Activated CD8-positive, alpha-beta memory T cell treated with anti-CD3 and anti-CD28 coated beads, Interleukin-2, amount 10 ng/mL, durations not matched to agents 7 days and 5 days (primary cell): ENCODE measurements around the gene SEL1L. TPM values are rescaled to one million over a fixed set of nuclear protein-coding genes. Genes with fewer than 3 reads are reported as not detected.
"Not testable (repeated sequence)": the region's sequence is repeated elsewhere in the genome, so short reads cannot be mapped to it uniquely, and the experiment has no call there.

Source experiments
- ATAC-seq: fragments of 150-1000 bp; cut with Tn5 transposase; one replicate; pipeline ENCODE4 v1.10.0; 2021; ENCODE audit warnings: moderate library complexity
- CTCF ChIA-PET: fragments of 350-600 bp; sonication (Branson Sonifier 250); formaldehyde crosslinking; loops from one replicate; lab custom pipeline; 2021; ENCODE audit warnings: antibody characterized with exemption; lab: Charles Lee
- DNase-seq: peaks from one replicate; pipeline ENCODE4 v3.0.0-alpha.2; 2020
- H3K27ac Mint-ChIP-seq: one replicate; pipeline ENCODE4 v1.8.0; 2021; ENCODE audit warnings: mild to moderate bottlenecking, mixed read lengths
- H3K27me3 Mint-ChIP-seq: one replicate; pipeline ENCODE4 v1.8.0; 2021; ENCODE audit warnings: mixed read lengths
- H3K36me3 Mint-ChIP-seq: one replicate; pipeline ENCODE4 v1.8.0; 2021; ENCODE audit warnings: mild to moderate bottlenecking, mixed read lengths
- H3K4me1 Mint-ChIP-seq: one replicate; pipeline ENCODE4 v1.8.0; 2021; ENCODE audit warnings: mixed read lengths
- H3K4me3 Mint-ChIP-seq: one replicate; pipeline ENCODE4 v1.8.0; 2021; ENCODE audit warnings: mild to moderate bottlenecking, moderate library complexity, mixed read lengths
- H3K9me3 Mint-ChIP-seq: one replicate; pipeline ENCODE4 v1.8.0; 2022; ENCODE audit warnings: low read depth, mixed read lengths
- total RNA-seq, 2 experiments: library from RNA; stranded (reverse); gene quantifications; one replicate each; pipeline ENCODE4 v1.2.3, GENCODE V29; 2021

Gene SEL1L
- total RNA-seq, 2 experiments from 2014 or later = 59.0 to 65.3 TPM

DNA sequence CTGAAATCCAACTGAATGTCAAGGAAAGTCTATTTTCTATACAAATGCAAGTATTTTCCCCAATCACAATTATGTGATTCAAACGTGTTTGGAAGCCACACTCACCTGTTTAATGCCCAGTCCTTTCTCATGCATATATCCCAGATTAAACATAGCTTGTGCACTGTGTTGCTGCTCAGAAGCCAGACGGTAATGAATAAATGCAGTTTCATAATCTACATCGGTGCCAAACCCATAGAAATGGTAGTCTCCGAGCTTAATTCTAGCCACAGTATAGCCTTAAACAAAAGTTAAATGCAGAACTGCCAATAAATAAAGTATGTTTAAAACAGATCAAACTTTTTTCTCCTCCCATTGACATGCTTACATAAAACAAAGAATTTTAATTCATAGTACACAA, 49.5 kb downstream of the SEL1L start:
- Mint-ChIP-seq H3K4me1 (peaks cover 41% of the 10 kb centered on the region), H3K4me3 (no peak overlapping the region), H3K27ac (no peak overlapping the region), H3K27me3 (no peaks in the 10 kb centered on the region), H3K9me3 (no peaks in the 10 kb centered on the region), H3K36me3 (peaks cover 55% of the 10 kb centered on the region)
- DNase-seq (no peak), ATAC-seq (no peak)
- CTCF ChIA-PET = interaction anchor here (1.1 kb wide), 1 partner anchor 7 kb away, joined by 3 read pairs; no protein-coding TSS in a partner anchor

DNA sequence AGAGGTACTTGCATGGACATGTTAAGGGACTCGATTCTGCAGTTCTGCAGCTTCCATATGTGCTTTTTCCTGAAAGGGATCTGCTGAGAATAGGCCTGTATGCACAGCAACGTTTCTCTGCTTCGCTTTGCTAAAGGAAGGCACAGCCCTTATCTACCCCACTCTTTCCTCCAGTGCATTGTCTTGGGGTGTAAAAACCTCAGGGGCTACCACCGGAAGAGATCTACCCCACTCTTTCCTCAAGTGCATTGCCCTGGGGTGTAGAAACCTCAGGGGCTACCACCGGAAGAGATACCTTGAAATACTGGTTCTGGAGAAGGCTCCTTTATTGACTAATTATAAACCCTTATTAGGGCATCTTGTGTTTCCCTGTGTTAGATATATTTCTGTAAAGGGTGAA, 52.9 kb downstream of the SEL1L start:
- no peaks in the 10 kb centered on the region for H3K9me3 Mint-ChIP-seq
- peak overlapping the region; percentile 73 for H3K27ac Mint-ChIP-seq
- peaks cover 63% of the 10 kb centered on the region for H3K36me3 Mint-ChIP-seq
- ATAC-seq (peak; percentile 74), DNase-seq (peak; percentile 79)
- H3K4me3 Mint-ChIP-seq = peak overlapping the region; percentile 16
- H3K27me3 Mint-ChIP-seq = no peaks in the 10 kb centered on the region
- CTCF ChIA-PET = interaction anchor here (1.7 kb wide), 1 partner anchor 16 kb away, joined by 4 read pairs; no protein-coding TSS in a partner anchor
- H3K4me1 Mint-ChIP-seq = peaks cover 45% of the 10 kb centered on the region

DNA sequence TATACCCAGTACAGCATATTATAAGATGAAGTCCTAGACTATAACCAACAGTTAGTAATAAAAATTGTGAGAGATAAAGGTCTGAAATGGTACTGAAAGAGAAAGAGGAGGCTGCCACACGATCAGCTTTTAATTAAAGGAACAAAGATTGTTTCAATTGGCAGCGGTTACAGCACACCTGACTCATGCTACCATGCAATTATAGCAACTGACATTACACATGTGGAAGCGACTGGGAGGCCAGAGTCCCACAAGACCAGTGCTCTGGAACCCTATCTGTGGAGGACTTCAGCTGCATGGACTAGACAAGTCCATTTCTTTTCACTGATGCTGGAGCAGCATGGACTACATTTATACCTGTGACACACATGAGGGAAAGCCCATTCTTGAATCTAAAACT, 55.2 kb downstream of the SEL1L start:
- Mint-ChIP-seq H3K36me3 (peaks cover 67% of the 10 kb centered on the region), H3K27me3 (no peaks in the 10 kb centered on the region), H3K4me1 (peaks cover 49% of the 10 kb centered on the region), H3K27ac (no peak overlapping the region), H3K4me3 (no peak overlapping the region), H3K9me3 (no peaks in the 10 kb centered on the region)
- DNase-seq = no peak
- no peak for ATAC-seq
- CTCF ChIA-PET = no interaction called here

DNA sequence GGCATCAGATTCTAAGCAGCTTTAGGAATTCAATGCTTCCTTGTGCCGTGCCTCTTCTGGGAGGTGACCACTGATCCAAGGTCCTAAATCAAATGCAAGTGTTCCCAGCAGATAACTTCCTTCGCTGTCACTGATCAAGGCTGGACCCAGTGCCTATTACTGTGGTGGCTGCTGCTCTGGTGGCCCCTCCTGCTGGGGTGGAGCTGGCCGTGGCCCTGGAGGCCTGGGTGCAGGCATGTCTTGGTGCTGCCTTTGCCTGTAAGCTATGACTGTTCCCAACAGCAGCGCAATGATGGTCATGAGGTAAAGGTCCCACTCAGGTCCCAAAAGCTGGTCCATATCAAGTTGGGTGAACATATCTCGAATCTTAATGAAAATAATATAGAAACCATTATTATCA, 56.8 kb downstream of the SEL1L start:
- Mint-ChIP-seq H3K9me3 (no peaks in the 10 kb centered on the region), H3K36me3 (peaks cover 74% of the 10 kb centered on the region), H3K27ac (no peak overlapping the region), H3K4me3 (no peak overlapping the region), H3K27me3 (no peaks in the 10 kb centered on the region), H3K4me1 (peaks cover 60% of the 10 kb centered on the region)
- CTCF ChIA-PET = interaction anchor here (1.2 kb wide), 2 partner anchors 8 to 12 kb away, joined by 3 to 4 read pairs; no protein-coding TSS in a partner anchor
- no peak for DNase-seq
- no peak for ATAC-seq

DNA sequence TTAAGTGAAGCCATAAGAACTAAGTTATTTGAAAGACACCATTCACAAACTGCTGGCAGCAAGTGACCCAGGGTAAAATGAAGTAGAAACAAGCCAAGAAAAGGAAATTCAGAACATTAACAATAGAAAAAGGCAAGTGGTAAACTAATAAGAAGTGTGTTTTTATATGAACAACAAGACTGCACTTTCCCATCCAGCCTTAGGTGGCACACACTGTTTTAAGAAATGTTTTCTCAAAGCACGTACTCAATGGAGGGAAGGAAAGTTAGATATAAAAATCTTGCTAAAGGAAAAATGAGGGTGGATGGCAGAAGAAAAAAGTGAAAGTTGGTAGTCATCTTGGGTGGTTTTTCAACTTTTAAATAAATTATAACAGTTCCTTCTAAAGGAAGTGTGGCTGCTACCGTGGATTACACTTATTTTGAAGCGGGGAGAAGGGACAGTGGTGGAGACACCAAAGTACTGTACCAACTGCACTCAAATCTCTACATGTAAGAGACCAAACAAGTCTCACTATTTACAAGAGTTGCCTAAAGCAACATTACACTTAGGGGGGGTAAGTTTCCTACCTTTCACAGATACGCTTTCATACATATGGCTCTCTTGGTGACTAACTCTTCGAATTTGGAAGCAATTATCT, 58.8 kb downstream of the SEL1L start:
- Mint-ChIP-seq H3K27ac (peak overlapping the region; percentile 95), H3K4me1 (peaks cover 63% of the 10 kb centered on the region), H3K4me3 (peak overlapping the region; percentile 53), H3K9me3 (no peaks in the 10 kb centered on the region), H3K36me3 (peaks cover 75% of the 10 kb centered on the region), H3K27me3 (no peaks in the 10 kb centered on the region)
- ATAC-seq (peak; percentile 40), DNase-seq (no peak)
- CTCF ChIA-PET = no interaction called here

DNA sequence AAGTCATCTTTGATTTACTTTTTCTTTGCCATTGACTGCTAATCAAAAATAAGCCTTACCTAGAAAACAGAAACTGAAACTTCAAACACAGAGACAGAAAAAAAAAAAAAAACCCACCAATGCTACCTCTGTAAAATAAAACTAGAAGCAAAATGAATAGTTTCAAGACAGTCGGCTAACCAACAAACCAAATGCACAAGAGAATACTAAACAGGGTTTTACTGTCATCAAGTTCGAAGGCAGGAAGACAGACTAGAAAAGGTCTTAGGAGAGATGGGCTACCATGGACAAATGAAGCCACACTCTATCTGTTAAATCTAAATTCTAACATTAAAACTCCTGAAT, 59.5 kb downstream of the SEL1L start:
- peaks cover 63% of the 10 kb centered on the region for H3K4me1 Mint-ChIP-seq
- peaks cover 71% of the 10 kb centered on the region for H3K36me3 Mint-ChIP-seq
- H3K27ac Mint-ChIP-seq = peak overlapping the region; percentile 95
- peak overlapping the region; percentile 53 for H3K4me3 Mint-ChIP-seq
- H3K9me3 Mint-ChIP-seq = no peaks in the 10 kb centered on the region
- ATAC-seq (peak; percentile 85), DNase-seq (no peak)
- CTCF ChIA-PET = no interaction called here
- H3K27me3 Mint-ChIP-seq = no peaks in the 10 kb centered on the region

DNA sequence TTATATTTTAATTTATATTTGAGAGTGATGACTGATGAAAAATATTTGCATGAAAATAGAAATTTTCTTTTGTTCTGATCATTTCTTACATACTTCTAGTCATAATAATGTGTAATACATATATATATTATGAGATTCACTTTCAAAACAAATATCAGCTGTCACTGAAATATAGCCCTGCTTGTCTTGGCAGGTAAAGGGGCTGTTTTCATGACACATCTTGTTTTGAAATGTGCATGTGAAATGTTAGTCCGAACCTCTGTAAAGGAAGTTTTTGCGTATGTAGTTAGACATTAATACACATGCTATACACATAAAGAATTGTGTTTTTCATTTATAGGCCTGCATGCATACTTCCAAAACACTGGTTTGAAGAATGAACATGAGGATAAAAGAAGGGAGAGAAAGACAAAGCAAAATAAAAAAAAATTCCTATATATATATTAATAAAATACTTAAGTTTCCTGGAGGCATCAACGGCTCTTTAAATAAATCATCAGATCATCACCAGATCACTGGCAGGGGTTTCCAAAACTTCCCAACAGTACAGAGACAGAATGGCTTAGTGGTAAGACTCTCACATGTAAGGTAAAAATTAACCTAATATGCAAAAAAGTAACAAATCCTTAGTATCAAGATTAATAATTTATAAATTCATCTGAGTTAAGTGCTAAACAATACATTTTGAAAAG, 60.1 kb downstream of the SEL1L start:
- CTCF ChIA-PET = interaction anchor here (1.5 to 1.9 kb wide), 2 partner anchors 9 to 14 kb away, joined by 5 to 10 read pairs; no protein-coding TSS in a partner anchor
- peak overlapping the region; percentile 53 for H3K4me3 Mint-ChIP-seq
- no peaks in the 10 kb centered on the region for H3K27me3 Mint-ChIP-seq
- H3K9me3 Mint-ChIP-seq = no peaks in the 10 kb centered on the region
- DNase-seq = no peak
- H3K4me1 Mint-ChIP-seq = peaks cover 62% of the 10 kb centered on the region
- ATAC-seq = no peak
- H3K36me3 Mint-ChIP-seq = peaks cover 66% of the 10 kb centered on the region
- H3K27ac Mint-ChIP-seq = peak overlapping the region; percentile 95

DNA sequence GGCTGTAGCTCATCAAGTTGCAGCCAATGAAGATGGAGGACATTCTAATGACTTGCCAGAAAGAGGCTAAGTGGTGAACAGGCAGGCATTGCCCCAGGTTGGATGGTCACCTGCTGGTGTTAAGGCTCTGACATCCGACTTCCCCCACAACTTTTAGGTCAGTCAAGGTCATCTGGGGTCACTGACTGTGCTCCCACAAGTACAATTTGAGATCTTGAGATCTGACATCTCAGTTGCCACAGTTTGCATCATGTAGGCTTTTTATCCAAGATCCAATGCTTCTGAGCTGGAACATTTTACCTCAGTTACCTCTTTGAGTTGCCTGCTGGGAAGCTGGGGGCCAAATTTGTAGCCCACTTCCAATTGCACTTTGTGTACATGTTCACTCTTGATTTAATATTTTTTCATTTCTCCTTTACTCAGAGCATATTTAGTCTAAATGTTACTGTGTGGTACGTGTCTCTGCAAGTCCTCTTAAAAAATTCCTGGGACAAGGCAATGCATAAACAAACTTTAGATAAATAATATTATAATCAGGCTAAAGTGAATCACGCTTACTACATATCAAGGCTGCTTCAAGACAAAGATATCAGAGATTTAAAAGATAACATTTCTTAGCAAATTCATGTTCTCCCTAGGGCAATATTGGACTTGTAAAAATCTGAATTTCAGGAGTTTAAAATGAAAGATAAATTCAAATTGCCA, 61.4 kb downstream of the SEL1L start:
- ATAC-seq (no peak), DNase-seq (no peak)
- CTCF ChIA-PET = interaction anchor here (0.9 to 1.9 kb wide), 3 partner anchors 8 to 254 kb away, joined by 3 to 10 read pairs (median 5); no protein-coding TSS in a partner anchor
- H3K4me1 Mint-ChIP-seq = peaks cover 60% of the 10 kb centered on the region
- no peaks in the 10 kb centered on the region for H3K27me3 Mint-ChIP-seq
- no peaks in the 10 kb centered on the region for H3K9me3 Mint-ChIP-seq
- peak overlapping the region; percentile 36 for H3K27ac Mint-ChIP-seq
- H3K36me3 Mint-ChIP-seq = peaks cover 55% of the 10 kb centered on the region
- no peak overlapping the region for H3K4me3 Mint-ChIP-seq

DNA sequence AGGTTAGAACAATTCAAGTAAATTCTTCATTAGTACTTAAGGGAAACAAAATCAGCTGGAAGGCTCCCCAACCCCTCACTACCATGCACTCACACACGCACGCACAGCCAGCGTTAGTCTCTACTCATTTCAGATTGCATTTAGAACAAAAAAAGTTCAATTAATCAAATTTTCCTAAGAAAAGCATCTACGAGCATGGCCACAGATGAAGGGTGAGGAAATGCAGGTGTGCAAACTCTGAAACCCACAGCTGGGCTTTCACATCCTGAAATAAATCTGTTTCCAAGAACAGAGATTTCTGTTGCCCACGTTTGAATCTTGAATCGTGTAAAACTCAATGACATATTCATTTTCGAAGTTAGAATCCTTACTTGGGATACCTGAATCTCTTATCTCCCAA, 62.6 kb downstream of the SEL1L start:
- H3K27me3 Mint-ChIP-seq = no peaks in the 10 kb centered on the region
- H3K27ac Mint-ChIP-seq = peak overlapping the region; percentile 79
- ATAC-seq (no peak), DNase-seq (no peak)
- H3K9me3 Mint-ChIP-seq = no peaks in the 10 kb centered on the region
- H3K4me3 Mint-ChIP-seq = peak overlapping the region; percentile 47
- H3K4me1 Mint-ChIP-seq = peaks cover 59% of the 10 kb centered on the region
- H3K36me3 Mint-ChIP-seq = peaks cover 44% of the 10 kb centered on the region
- CTCF ChIA-PET = interaction anchor here (1.0 kb wide), 2 partner anchors 301 to 516 kb away, joined by 3 read pairs; partner anchors contain the start of gene TSHR

DNA sequence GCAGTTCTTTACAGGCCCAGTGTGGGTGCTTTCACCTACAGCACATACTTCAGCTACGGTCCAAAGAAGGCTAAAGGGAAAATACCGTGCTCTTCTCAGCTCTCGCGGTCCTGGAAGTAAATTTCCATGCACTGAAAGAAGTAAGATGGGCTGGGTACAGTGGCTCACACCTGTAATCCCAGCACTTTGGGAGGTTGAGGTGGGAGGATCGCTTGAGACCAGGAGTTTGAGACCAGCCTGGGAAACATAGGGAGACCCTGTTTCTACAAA, 63.2 kb downstream of the SEL1L start:
- H3K4me3 Mint-ChIP-seq, DNase-seq, ATAC-seq, H3K9me3 Mint-ChIP-seq, H3K27me3 Mint-ChIP-seq: not testable (repeated sequence)
- Mint-ChIP-seq H3K4me1 (peaks cover 56% of the 10 kb centered on the region), H3K36me3 (peaks cover 41% of the 10 kb centered on the region), H3K27ac (peak overlapping the region; percentile 79)
- CTCF ChIA-PET = interaction anchor here (1.0 kb wide), 2 partner anchors 301 to 515 kb away, joined by 3 read pairs; partner anchors contain the start of gene TSHR

DNA sequence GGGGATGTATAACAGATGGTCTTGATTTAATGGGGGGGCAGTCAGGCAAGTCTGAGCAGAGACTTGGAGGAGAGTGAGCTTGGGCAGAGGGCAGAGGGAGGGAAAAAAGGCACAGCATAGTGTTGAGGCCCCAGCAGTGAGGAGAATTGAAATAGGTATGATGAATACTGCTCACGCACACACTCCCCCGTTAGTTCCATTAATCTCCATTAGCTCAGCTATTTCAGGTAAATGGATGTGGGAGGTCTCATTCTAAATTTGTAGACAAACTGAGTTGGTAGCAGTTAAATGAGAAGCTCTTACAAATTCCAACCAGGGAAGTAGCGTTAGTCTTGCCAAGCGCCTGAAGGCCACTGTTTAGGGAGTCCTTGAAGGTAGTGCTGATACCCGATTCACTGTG, 66.8 kb downstream of the SEL1L start:
- no peaks in the 10 kb centered on the region for H3K27me3 Mint-ChIP-seq
- H3K36me3 Mint-ChIP-seq = peaks cover 13% of the 10 kb centered on the region
- H3K9me3 Mint-ChIP-seq = no peaks in the 10 kb centered on the region
- H3K4me3 Mint-ChIP-seq = no peak overlapping the region
- H3K4me1 Mint-ChIP-seq = peaks cover 30% of the 10 kb centered on the region
- CTCF ChIA-PET = no interaction called here
- DNase-seq (no peak), ATAC-seq (no peak)
- no peak overlapping the region for H3K27ac Mint-ChIP-seq

DNA sequence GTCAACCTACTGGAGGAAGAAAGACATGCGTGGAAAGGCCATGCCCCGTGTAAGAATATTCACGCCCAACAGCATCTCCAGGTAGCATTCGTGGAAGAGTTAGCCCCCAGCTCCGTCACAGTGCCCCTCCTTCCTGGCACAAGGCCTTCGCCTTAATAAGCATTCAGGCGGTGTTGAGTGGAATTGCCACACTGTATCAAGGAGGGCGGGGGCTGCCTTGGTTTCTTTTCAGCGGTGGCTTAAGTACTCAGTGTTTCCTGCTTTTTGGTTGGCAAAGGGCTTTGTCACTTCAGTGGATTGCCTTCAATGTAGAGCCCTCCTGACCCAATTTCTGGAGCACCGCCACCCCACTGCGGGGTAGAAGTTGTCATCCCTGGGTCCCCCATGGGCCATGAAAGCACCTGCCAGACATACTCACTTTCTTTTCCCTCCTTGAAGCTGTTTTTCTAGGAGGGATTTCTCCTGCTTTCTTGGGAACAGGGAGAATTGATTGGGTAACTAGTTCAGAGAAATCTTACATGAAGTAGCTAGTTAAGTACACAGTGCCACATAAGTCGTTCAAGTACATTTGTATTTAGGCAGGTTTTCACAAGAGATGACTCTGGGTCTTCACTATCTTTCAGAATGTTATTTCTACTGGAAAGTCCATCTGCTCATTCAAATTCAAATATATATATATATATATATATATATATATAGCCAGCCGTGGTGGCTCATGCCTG, 68.0 kb downstream of the SEL1L start:
- Mint-ChIP-seq H3K27ac (peak overlapping the region; percentile 79), H3K4me3 (peak overlapping the region; percentile 53), H3K27me3 (no peaks in the 10 kb centered on the region), H3K9me3 (no peaks in the 10 kb centered on the region), H3K4me1 (peaks cover 19% of the 10 kb centered on the region), H3K36me3 (peaks cover 6% of the 10 kb centered on the region)
- ATAC-seq (no peak), DNase-seq (no peak)
- CTCF ChIA-PET = interaction anchor here (1.0 to 3.7 kb wide), 12 partner anchors 7 to 479 kb away, joined by 3 to 40 read pairs (median 8); partner anchors contain the start of genes GTF2A1 and SEL1L

DNA sequence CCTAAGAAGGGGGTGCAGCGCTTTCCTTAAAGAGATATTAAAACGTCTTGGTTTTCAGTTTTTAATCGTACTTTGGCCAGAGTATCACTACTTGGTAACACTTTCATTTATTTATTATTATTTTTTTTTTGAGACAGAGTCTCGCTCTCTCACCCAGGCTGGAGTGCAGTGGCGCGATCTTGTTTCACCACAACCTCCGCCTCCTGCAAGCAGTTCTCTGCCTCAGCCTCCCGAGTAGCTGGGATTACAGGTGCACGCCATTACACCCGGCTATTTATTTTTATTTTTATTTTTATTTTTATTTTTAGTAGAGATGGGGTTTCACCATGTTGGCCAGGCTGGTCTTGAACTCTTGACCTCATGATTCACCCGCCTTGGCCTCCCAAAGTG, 68.7 kb downstream of the SEL1L start:
- Mint-ChIP-seq H3K4me3 (peak overlapping the region; percentile 78), H3K4me1 (peaks cover 12% of the 10 kb centered on the region), H3K27ac (peak overlapping the region; percentile 90)
- DNase-seq, H3K36me3 Mint-ChIP-seq, H3K9me3 Mint-ChIP-seq, H3K27me3 Mint-ChIP-seq: not testable (repeated sequence)
- ATAC-seq = peak; percentile 41
- CTCF ChIA-PET = interaction anchor here (0.5 to 3.7 kb wide), 30 partner anchors 8 to 510 kb away, joined by 3 to 40 read pairs (median 4); partner anchors contain the start of genes GTF2A1, SEL1L and TSHR
